HG03025 (cell line): ENCODE results near the gene GPRC6A.

ENCODE experiments used
- ATAC-seq: cut with Tn5 transposase; IDR thresholded peaks from one replicate; pipeline ENCODE4 v1.9.1; 2021; ENCODE audit warnings: mild to moderate bottlenecking, moderate library complexity; ENCODE audit not compliant: unreplicated experiment, low FRiP score

The GPRC6A gene

DNA sequence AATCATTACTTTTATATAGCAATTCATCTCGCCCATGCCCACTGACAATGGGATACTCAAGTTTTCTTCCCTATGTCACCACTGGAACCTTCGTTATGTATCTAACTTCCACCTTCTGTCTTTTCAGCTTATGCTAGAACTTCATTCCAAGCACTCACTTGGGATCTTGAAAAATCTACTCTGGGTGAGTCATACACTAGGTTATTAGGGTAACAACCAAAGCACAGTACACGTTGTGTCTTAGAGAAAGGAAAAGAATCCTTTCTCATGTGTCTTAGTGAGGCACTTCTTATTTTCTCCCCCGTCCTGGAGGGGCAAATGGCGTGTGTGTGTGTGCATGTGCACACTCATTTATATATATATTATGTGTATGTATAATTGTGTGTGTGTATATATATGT lies 45.0 kb downstream of the GPRC6A start:
- no peak for ATAC-seq

DNA sequence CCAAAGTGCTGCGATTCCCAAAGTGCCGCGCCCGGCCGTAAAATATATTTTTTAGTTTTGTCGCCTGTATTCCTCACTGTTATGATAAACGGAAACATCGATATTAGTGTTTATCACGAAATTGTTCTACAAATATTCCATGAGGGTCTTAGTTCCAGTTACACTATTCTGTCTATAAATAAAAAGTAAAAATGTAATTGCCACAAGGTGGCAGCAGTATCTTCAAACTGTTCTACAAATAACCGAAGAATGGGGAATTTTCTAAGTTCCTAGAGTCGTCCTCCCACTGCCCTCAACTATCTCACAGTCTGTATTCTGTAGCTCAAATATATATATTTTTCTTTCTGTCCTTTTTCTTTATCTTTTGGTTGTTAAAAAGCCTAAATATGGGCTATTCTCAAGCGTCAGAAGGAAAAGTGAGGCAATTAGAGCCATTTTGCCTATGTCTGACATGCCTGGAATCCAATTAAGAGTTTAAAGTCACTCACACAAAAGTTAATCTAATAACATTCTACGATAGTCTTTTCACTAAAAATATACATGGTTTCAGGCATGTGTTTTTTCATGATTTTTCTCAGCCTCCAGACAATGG lies 49.2 kb downstream of the GPRC6A start:
- ATAC-seq: no peak

DNA sequence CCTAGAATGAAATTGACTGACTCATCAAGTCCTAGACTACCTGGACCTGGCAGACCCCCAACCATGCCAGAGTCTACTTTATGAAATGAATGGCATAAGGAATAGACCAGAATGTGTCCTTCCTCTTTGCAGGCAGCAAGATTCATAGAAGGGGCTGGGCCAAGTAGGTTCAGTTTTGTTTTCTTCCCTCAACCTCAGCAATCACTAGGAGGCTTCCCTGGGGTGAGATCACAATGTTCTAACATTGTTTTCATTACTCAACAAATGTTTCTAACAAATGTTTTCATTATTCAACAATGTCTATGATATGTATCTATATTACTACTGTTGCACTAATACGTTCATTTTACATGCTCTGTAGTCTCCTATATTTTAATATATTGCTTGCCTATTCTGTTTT lies 55.0 kb downstream of the GPRC6A start:
- ATAC-seq: no peak

DNA sequence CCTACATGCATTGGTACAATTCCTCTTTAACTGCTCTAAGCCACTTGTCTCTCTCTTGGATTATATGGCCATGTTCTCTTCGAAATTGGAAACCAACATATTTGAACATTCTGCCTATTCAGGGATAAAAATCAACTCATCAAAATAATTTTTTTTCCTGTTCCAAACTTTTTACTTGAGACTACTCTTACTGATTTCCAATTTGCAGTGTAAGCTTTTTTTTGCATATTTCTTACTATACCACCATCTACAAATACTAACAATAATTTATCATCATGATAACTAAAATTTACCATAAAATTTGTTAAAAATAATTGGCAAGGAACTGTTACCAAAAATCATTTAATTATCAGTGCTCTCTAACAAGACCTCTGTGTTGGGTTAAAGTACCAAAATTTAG lies 56.4 kb downstream of the GPRC6A start:
- ATAC-seq: no peak

DNA sequence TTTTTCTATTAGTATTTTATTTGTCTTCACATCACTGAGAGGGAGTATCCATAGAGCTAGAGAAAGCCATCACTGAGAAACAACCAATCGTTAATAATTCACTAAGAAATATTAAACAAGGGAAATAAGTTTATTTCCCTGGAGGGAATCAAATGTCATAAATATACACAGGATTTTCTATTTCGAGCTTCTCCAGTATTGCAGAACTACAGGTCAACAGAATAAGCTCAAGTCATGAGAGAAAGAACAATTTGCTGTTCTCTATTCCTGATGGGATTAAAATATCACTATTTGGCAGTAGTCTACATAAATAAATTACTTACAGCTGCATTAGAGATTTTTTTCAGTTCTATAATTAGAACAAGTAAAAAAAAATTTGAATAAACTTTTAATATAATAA lies 61.2 kb downstream of the GPRC6A start:
- ATAC-seq: no peak

DNA sequence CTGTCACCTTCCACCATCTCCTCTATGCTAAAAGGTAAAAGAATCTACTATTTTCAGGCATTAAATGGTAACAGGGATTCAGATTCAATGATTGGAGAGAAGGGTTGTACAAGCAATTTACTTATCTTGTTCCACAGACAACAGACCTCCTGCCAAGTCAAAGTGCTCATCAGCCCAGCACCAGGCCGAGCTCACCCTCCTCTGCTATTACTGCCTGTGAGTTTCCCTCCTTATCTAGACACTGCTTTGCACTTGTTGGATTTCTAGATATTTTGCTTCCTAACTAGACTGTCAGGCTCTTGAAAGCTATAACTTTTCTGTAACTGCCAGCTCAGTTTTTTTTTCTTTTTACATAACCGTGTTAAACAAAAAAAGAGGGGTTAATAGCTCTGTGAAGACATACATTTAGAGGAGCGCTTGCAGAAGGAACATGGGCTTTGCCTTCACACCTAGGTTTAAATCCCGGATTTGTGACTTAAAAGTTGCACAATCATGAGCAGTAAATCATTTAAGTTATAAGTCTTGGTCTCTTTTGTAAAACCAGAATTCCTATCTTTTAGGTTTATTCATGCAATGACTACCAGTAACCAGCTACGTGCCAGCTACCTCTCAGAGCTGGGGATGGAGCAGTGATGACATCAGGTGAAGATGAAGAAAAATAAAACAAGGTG lies 62.2 kb downstream of the GPRC6A start:
- ATAC-seq: no peak

DNA sequence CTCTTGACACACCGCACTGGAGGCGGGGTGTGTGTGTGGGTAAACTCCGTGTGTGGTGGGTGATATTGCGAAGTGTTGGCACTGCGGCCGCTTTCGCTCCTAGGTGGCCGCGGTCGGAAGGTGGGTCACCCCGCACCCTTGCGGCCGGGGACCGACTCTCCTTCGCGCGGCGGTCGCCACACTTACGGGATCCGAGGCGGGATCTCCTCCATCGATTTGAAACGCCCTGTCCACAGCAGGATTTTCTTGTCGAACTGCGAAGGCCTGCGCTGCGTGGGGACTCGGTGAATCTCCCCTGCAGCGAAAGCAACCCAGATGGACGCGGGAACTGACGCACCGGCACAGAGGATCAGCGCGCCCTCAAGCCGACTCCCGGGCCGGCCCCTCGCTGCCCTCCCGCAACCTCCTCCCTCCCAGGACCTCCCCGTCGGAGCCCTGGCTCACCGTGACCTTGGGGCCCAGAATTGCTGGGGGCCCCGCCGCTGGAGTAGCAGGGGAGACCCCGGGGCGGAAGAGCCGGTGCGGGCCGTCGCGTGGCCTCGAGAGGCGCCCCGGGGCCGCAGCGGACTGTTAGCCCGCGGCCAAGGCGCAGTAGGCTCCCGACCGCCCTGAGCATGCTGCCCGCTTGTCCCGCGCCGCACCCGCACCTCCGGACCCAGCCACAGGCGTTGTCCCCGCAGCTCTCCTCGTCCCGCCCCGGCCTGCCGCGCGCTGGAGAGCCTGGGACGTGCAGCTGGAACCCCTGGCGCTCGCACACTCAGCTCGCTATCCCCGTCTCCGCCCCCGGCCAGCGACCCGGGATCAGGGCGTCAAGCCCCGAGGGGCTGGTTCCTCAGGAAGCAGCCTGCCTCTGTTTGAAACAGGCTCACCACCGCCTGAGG lies 63.7 kb downstream of the GPRC6A start, which contains the start of gene FAM162B:
TSS of gene FAM162B (minus strand) at position 759 of the 881 bp plus-strand sequence. CDS start at position 616, 143 bp downstream.
- no peak for ATAC-seq

DNA sequence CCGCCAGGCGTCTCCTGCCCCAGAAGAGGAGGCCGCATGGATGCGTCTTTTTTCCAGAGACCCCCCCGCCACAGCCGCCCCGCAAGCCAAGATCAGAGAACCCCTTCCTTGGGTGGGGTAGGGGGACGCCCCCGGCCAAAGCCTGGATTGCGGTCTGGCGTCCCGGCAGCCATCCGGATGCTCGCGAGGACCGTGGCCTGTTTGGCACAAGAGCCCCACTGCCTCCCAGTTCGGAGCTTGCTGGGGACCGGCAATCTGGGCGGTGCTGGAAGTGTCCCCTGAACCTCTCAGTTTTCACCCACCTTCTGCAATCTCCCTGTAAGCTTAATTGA lies 64.3 kb downstream of the GPRC6A start:
- no peak for ATAC-seq

DNA sequence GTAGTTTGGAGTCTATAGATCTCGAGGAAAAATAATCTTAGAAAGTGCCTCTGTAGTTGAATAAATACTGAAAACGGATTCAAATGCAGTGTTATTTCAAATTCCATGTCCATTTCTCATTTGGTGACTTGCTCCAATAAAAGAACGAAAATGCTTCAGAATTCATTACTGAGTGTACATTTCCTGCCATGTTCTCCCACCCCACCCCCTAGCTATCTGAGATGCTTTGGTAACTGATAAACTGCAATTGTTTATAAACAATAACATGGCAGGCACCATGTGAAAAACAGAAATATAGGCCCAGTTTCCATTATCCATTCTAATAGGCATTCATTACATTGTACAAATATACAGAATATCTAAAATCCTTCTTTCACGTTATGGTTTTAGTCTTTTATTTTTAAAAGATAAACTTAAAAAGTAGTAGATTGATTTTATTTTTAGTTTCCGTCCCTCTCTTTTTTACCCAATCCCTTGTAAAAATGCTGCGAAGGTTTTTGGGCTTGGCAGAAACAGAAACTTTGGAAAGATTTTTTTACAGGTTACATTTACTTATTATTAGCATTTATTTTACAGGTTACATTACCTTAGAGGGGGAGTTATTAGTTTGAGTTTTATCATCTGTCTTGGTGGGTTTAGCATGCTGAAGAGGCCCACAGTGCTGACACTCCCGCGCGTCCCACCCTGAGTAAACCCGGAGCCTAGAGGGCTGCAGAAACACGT lies 64.8 kb downstream of the GPRC6A start:
- no peak for ATAC-seq

DNA sequence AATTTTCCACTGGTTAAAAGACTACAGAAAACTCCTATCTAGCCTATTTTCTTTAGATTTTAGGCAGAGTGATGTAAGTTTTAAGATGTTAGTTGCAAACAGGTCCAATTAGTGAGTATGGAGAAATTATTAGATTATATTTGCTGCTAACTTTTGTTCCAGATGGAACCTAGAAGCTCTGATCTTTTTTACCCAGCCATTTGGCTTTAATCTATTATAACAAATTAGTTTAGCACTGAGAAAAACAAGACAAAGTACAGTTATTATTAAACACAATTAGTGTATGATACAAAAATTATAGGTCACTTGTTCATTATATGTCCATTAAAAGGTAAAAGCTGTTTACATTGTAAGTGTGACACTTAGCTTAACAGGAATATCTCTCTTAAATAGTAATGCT lies 65.8 kb downstream of the GPRC6A start:
- no peak for ATAC-seq

DNA sequence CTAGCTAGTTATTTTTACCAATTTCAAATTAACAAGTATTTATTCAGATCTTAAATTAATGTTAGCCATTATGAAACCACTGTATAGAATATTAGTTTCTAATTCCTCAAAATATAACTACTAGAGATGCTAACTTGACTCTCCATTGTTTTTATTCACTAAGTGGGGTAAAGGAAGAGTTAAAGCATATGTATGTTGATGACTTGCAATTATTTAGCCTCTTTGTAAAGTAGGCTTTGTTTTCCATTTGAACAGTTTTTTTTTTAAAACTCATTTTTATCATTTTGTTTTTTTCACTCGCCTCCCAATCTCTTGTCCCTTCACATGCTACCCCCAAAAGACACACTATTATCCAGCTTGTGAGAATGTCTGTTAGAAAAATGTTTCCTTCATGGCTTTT lies 66.6 kb downstream of the GPRC6A start:
- no peak for ATAC-seq

DNA sequence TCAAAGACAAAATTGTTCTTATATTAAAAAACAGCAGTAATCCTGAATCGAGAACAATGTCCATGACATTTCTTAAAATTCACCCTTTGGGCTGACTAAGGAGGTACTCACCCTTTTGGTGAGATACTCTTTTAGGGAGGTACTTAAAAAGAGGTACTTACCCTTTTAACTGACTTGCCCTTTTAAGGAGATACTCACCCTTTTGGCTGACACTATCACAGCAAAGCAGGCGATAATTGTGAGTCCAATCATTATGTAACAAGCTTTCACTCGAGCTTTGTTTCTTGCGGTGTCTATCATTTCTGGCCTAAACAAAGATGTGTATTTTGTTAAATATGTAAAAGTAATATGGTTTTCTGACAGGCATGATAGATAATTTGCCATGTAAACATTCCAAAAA lies 67.1 kb downstream of the GPRC6A start:
- ATAC-seq: no peak

DNA sequence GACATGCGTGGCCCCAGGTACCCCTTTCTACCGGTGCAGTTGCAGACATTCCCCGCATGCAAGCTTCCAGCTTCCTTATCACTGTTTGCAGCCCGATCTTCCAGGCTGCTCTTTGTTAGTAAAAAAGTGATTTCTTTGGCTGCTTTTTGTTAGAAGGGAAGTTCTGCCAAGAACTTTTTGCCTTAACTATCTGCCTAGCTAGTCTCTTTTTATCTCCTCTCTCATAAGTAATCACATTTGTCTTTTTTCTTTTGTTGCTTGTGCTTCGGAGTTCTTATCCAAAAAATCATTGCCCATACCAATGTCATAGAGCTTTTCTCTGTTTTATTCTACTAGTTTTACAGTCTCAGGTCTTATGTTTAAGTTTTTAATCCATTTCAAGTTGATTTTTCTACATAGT lies 83.7 kb downstream of the GPRC6A start:
- no peak for ATAC-seq
